Right cardiac atrium (tissue), 5 donors: ENCODE measurements around the gene ERAS. TPM values are rescaled to one million over a fixed set of nuclear protein-coding genes. Genes with fewer than 3 reads are reported as not detected.

Source experiments
- ATAC-seq, 2 donors: fragments of 200-7000 bp; cut with Tn5 transposase; one replicate each; pipeline versions ENCODE4 v1.8.0 to v1.9.1; 2020; ENCODE audit warnings: moderate library complexity in 2 of 2, mild to moderate bottlenecking in 1 of 2
- DNase-seq, 3 donors: peaks; one replicate each; pipeline ENCODE4 v3.0.0-alpha.2; 2020
- H3K27ac ChIP-seq: one replicate; pipeline ENCODE4 v1.5.1; 2013; ENCODE audit warnings: mild to moderate bottlenecking, low read length, control low read depth, moderate library complexity
- H3K27me3 ChIP-seq: one replicate; pipeline ENCODE4 v1.6.1; 2013; ENCODE audit not compliant: control insufficient read depth, insufficient read depth
- H3K4me1 ChIP-seq: one replicate; pipeline ENCODE4 v1.6.1; 2013; ENCODE audit warnings: low read length; ENCODE audit not compliant: control insufficient read depth, insufficient read depth
- H3K4me3 ChIP-seq: one replicate; pipeline ENCODE4 v1.5.1; 2013; ENCODE audit warnings: low read length, control low read depth
- H3K9me3 ChIP-seq: one replicate; pipeline ENCODE4 v1.6.1; 2013; ENCODE audit warnings: low read length; ENCODE audit not compliant: control insufficient read depth
- WGBS: extraction: QIAGEN DNeasy Blood & Tissue Kit; methylation state at CpG from one replicate; pipeline ENCODE4 v1.1.7; 2013; 5-methylcytosine and 5-hydroxymethylcytosine counted together
- intact Hi-C, 4 donors: fragments of 100-400 bp; cut with DNase I; formaldehyde crosslinking; loops; one replicate each; pipeline versions ENCODE4 v1.11.0 to v1.14.0; 2022 to 2023
- long read RNA-seq, 4 donors: library from polyadenylated mRNA; unstranded; transcript quantifications; one replicate each; pipeline ENCODE4 v2.0.0, GENCODE V29; 2020 to 2021
- polyA plus RNA-seq: library from polyadenylated mRNA; stranded (reverse); fragments of 200-250 nt; gene quantifications from one replicate; pipeline ENCODE4 v1.2.3, GENCODE V29; 2013
- total RNA-seq, 4 donors: library from RNA; stranded (reverse); fragmentation: NEBNext Ultra II Directional; extraction: Animal tissue kit (Norgen Biotek cat#: 25700); gene quantifications; one replicate each; pipeline ENCODE4 v1.2.1, GENCODE V29; 2021
- donor health status: healthy with polysubstance abuse.
- donor health status: DM: no; HTN: yes; CAD: no.
- donor health status: DM: no; HTN: no; CAD: no.
- donor health status: DM: no; HTN: yes; CAD: no; lungs with severe emphysema.
- donor health status: DM: yes; HTN: yes; CAD: no.

The ERAS gene, protein sequence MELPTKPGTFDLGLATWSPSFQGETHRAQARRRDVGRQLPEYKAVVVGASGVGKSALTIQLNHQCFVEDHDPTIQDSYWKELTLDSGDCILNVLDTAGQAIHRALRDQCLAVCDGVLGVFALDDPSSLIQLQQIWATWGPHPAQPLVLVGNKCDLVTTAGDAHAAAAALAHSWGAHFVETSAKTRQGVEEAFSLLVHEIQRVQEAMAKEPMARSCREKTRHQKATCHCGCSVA
- not detected for total RNA-seq
- polyA plus RNA-seq = not detected
- long read RNA-seq, donor 1 = 0 reads
- long read RNA-seq, donor 2 = 0 reads
- long read RNA-seq, donor 3 = 0 reads
- long read RNA-seq, donor 4 = 0 reads

- intact Hi-C loops = no loop called here
- Histone ChIP-seq H3K27me3 (no peaks in the 10 kb centered on the region), H3K4me3 (no peak within 1 kb of the TSS), H3K4me1 (no peaks in the 10 kb centered on the region), H3K27ac (no peak within 1 kb of the TSS), H3K9me3 (no peaks in the 10 kb centered on the region)
- WGBS = 31% methylated on average over 62 of the region's 67 CpGs
- DNase-seq = no peak
- ATAC-seq = no peak
Measured at GRCh38 chrX:48826135-48826875, at the start of gene ERAS. Gene ERAS (plus strand): TSS chrX:48826513. CDS start chrX:48829124, 2,611 bp downstream.

DNA sequence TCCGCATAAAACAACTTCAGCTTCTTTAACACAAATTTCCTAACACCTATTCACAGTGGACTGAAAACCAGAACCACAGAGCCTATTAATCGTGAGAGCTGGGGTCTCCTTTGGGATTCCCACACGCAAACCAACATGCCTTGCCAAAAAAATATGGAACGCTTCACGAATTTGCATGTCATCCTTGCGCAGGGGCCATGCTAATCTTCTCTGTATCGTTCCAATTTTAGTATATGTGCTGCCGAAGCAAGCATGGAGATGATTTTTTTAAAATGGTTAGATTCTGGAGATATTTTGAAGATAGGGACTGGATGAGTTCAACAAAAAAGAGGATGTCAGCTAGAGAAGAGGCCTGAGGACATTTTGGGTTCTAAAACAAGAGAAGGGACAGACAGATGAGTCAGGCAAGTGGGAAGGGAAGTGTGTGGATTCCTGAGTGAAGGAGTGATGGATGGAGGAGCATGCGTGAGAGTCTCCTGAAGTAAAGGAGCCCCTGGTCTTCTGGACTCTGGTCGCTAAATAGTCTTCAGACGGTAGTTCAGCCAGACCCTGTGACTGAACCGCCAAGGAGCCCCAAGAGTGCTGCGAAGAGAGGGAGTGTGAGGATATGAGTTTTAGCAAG is 49.4 kb upstream of the ERAS start:
- Histone ChIP-seq H3K9me3 (no peaks in the 10 kb centered on the region), H3K4me3 (no peak overlapping the region), H3K27me3 (no peaks in the 10 kb centered on the region), H3K27ac (no peak overlapping the region), H3K4me1 (no peaks in the 10 kb centered on the region)
- ATAC-seq (no peak), DNase-seq (no peak)
- intact Hi-C loops = no loop called here
- WGBS = 72% methylated on average over 13 of the region's 13 CpGs

DNA sequence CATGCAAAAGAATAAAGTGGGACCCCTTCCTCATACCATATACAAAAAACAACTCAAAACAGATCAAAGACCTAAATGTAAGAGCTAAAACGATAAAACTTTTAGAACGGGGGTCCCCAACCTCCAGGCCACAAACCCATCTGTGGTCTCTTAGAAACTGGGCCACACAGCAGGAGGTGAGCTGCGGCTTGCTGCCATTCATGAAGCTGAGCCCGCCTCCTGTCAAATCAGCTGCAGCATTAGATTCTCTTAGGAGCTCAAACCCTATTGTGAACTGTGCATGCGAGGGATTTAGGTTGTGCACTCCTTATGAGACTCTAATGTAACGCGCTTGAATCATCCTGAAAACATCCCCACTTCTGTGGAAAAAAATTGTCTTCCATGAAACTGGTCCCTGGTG is 46.9 kb upstream of the ERAS start:
- DNase-seq = no peak
- H3K9me3 ChIP-seq = no peaks in the 10 kb centered on the region
- WGBS = 81% methylated on average over 7 of the region's 7 CpGs
- H3K27me3 ChIP-seq = no peaks in the 10 kb centered on the region
- no peak overlapping the region for H3K4me3 ChIP-seq
- no peaks in the 10 kb centered on the region for H3K4me1 ChIP-seq
- intact Hi-C loops = no loop called here
- H3K27ac ChIP-seq = no peak overlapping the region
- no peak for ATAC-seq

- no peak overlapping the region for H3K4me3 ChIP-seq
- intact Hi-C loops = no loop called here
- 93% methylated on average over 6 of the region's 6 CpGs for WGBS
- DNase-seq (no peak), ATAC-seq (no peak)
- no peaks in the 10 kb centered on the region for H3K9me3 ChIP-seq
- no peak overlapping the region for H3K27ac ChIP-seq
- no peaks in the 10 kb centered on the region for H3K27me3 ChIP-seq
- no peaks in the 10 kb centered on the region for H3K4me1 ChIP-seq
Measured at GRCh38 chrX:48781705-48782104, 44.6 kb upstream of the ERAS start.

DNA sequence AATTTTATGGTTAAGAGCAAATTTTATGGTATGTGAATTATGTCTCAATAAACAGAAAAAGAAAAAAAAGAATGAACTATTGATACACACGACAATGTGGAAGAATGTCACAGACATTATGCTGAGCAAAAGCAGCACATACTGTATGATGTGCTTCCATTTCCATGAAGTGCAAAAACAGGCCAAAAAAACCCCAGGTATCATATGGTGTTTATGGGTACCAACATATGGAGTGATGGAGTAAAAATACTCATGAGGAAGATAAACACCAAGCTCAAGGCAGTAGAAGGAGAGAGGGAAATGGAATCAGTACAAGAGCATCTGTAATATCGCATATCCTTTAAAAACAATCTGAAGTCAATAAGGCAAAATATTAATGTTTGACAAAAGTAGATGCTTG is 44.1 kb upstream of the ERAS start:
- 77% methylated on average over 2 of the region's 2 CpGs for WGBS
- intact Hi-C loops = no loop called here
- Histone ChIP-seq H3K9me3 (no peaks in the 10 kb centered on the region), H3K27me3 (no peaks in the 10 kb centered on the region), H3K4me3 (no peak overlapping the region), H3K4me1 (no peaks in the 10 kb centered on the region), H3K27ac (no peak overlapping the region)
- DNase-seq = no peak
- ATAC-seq = no peak

- Histone ChIP-seq H3K9me3 (no peaks in the 10 kb centered on the region), H3K27me3 (no peaks in the 10 kb centered on the region), H3K4me3 (no peak overlapping the region), H3K27ac (no peak overlapping the region), H3K4me1 (no peaks in the 10 kb centered on the region)
- intact Hi-C loops = no loop called here
- no peak for DNase-seq
- no peak for ATAC-seq
- WGBS = 62% methylated on average over 13 of the region's 13 CpGs
Measured at GRCh38 chrX:48782795-48783194, 43.5 kb upstream of the ERAS start.

- intact Hi-C loops = no loop called here
- no peaks in the 10 kb centered on the region for H3K9me3 ChIP-seq
- no peak overlapping the region for H3K27ac ChIP-seq
- H3K4me3 ChIP-seq = no peak overlapping the region
- ATAC-seq (no peak), DNase-seq (no peak)
- WGBS = 60% methylated on average over 3 of the region's 3 CpGs
- no peaks in the 10 kb centered on the region for H3K27me3 ChIP-seq
- no peaks in the 10 kb centered on the region for H3K4me1 ChIP-seq
Measured at GRCh38 chrX:48784726-48785125, 41.6 kb upstream of the ERAS start.

DNA sequence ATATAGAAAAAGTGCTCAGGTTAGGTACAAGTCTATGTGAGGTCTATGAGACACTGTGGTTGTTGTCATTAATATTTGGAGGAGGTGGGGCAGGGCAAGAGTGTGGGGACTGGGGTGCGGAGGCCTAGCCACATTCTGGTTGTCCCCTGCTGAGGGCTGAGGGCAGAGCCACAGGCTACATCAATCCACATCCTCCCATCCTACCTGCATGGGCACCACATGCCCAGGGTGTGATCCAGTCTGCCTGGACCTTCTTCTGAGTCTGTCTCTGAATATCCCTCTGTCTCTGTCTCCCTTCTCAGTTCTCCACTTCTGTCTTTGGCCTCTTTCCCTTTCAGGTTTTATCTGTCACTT is 41.1 kb upstream of the ERAS start:
- intact Hi-C loops = no loop called here
- Histone ChIP-seq H3K9me3 (no peaks in the 10 kb centered on the region), H3K27me3 (no peaks in the 10 kb centered on the region), H3K27ac (no peak overlapping the region), H3K4me3 (no peak overlapping the region), H3K4me1 (no peaks in the 10 kb centered on the region)
- ATAC-seq (no peak), DNase-seq (no peak)
- 100% methylated on average over 1 of the region's 1 CpG for WGBS

GRCh38 chrX:48785540-48786214 is 40.6 kb upstream of the ERAS start:
- DNase-seq = no peak
- ATAC-seq = no peak
- H3K27me3 ChIP-seq = no peaks in the 10 kb centered on the region
- no peaks in the 10 kb centered on the region for H3K4me1 ChIP-seq
- H3K9me3 ChIP-seq = no peaks in the 10 kb centered on the region
- H3K27ac ChIP-seq = no peak overlapping the region
- WGBS = 72% methylated on average over 16 of the region's 16 CpGs
- intact Hi-C loops = no loop called here
- no peak overlapping the region for H3K4me3 ChIP-seq

- H3K4me3 ChIP-seq = no peak within 1 kb of the TSS
- no peaks in the 10 kb centered on the region for H3K9me3 ChIP-seq
- no peak within 1 kb of the TSS for H3K27ac ChIP-seq
- DNase-seq (no peak), ATAC-seq (no peak)
- 85% methylated on average over 7 of the region's 7 CpGs for WGBS
- intact Hi-C loops = no loop called here
- no peaks in the 10 kb centered on the region for H3K4me1 ChIP-seq
- H3K27me3 ChIP-seq = no peaks in the 10 kb centered on the region
Measured at GRCh38 chrX:48786341-48786800, 39.9 kb upstream of the ERAS start, which contains the start of gene GATA1. Gene GATA1 (plus strand): TSS chrX:48786590. CDS start chrX:48791110, 4,520 bp downstream.
